NCI-H345 treated with DMSO at 0.1 percent for 48 hours (cell line): Measurements from ENCODE around the gene PAIP2.
A peak's percentile ranks its signal among the peaks of the same experiment; 100 is the strongest.

Experiments
- DNase-seq: peaks from one replicate; lab custom pipeline; 2025; ENCODE audit not compliant: unreplicated experiment; lab: John Stamatoyannopoulos, UW

The PAIP2 gene

DNA sequence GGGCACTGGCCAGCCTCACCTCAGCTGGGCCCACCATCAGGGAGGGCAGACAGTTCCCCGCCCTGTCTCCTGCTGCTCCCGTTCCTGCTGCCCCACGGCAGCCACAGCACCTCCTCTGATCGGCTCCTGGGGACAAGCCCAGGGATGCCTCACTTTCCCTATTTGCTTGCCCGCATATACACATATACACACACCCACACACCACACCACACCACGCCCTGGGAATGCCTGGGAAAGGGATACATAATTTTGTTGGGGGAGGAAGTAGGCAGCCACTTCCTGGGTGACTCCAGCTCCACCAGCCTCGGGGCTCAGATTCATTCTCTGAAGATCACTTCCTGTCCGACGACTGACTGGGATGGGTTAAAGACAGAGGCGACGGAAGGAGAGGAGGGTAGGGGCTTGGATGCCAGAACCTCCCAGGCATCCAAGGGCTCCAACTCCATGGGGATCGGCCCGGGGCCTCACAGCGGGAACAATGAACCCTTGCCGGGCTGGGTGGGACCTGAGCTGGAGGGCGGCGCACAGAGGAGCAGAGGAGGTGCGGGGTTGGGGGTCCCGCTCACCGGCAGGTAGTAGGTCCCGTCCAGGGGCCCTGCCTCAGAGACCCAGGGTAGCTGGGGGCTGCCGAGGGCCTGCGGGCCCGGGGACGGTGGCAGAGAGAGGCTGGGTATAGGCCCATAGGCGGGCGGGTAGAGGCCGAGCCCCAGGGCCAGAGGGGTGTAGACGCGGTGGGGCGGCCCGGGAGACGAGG lies 50.1 kb downstream of the PAIP2 start:
- no peak for DNase-seq

- DNase-seq, result no peak
Measured at GRCh38 chr5:139392324-139392677, 50.6 kb downstream of the PAIP2 start.

DNA sequence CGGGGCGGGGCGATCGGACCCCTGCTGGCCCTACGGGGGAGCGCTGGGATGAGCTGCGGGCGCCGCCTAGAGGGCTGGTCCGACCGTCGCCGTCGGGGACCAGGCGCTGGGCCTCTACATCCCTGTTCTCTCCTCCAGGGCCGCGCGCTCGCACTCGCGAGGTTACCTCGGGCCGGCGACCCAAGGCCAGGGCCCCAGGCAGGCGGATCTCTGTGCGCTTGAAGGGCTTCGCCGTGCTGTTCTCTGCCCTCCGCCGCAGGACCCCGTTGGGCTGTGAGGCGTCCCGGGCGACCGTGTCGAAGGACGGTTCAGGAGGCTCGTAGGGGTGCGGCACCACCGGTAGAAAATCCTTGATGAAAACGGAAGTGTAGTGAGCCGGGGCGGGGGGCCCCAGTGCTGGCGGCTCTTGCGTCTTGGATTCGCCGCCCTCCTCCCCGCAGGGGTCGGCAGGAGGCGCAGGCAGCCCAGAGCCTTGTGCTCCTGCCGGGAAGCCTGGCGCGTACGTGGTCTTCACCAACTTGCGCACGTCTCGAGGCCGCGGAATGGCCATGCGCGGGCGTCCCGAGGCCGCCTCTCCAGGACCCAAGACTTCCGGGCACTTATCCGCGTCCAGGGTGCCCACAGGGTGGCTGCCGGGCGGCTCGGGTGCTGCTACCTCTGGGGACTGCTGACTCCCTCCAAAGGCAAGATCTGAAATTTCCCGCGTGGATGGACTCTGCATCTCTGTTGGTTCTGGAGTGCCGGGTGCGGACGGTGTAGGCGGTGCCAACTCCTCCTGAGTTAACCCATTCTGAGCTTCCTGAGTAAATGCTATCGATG lies 51.2 kb downstream of the PAIP2 start:
- DNase-seq, result peak; percentile 31

GRCh38 chr5:139393497-139394122 lies 52.0 kb downstream of the PAIP2 start:
- no peak for DNase-seq

DNA sequence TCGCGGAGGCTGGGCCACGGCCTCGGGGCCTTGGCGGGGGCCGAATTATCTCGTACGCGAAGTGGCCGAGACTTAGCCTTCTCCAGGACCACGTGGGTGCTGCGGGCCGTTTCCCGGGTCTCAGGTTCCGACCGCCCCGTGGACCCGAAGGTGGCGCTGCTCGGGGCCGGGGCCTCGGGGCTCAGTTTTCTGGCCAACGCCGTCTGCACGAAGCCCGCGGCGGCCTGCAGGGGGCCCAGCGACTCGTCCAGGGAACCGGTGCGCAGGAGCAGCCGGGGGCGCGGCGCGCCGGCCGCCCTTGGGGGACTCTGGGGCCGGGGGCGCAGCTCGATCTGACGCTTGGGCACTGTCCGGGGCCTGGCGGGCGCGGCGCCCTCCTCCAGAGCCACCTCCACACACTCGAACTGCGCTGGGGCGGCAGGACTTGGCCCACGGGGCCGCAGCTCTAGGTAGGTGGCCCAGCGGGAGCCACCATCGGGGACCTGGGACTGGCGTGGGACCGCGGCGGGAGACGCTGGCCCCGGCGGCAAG lies 52.5 kb downstream of the PAIP2 start:
- DNase-seq, result no peak

DNA sequence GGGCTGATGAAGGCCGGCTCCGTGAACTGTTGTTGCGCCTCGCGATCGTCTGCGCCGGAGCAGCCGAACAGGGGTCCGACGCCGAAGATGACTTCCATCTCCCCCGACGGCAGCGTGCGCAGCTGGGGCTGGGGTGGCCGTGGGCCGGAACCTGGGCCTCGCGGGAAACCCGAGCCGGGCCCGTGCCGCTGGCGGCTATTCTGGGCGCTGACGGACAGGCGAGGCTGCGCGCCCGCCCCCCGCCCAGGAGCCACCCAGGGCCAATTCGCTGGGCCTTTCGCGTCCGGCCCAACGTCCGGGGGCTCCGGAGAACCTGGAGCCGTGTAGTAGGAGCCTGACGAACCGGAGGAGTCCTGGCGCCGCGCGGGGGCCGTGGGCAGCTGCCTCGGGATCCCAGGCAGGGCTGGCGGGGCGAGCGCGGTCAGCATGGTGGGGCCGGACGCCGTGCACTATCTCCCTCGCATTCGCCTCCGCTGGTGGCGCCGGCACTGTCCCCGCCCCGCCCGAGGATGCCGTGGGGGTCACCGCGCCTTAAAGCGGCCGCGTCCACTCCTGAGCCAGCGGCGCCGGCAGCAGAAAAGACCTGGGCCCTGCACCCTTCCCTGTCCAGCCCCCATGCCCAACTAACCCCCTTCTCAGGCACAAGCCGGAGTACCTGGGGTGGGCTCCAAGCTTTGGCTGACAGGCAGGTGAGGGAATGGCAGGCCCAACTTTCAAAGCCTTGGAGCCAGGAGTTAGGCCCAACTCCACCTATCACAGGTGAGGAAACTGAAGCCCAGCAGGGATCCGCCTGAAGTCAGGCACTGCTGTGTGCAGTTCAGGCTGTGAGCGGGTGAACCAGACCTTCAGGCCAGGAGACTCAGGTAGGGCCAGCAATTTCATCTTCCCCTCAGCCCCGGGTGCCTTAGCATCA lies 53.3 kb downstream of the PAIP2 start, which contains the start of gene PROB1:
Gene PROB1, minus strand, starts transcription at position 451 of the 913 bp plus-strand sequence. Its CDS starts 23 bp downstream, at position 428.
- DNase-seq, result no peak

DNA sequence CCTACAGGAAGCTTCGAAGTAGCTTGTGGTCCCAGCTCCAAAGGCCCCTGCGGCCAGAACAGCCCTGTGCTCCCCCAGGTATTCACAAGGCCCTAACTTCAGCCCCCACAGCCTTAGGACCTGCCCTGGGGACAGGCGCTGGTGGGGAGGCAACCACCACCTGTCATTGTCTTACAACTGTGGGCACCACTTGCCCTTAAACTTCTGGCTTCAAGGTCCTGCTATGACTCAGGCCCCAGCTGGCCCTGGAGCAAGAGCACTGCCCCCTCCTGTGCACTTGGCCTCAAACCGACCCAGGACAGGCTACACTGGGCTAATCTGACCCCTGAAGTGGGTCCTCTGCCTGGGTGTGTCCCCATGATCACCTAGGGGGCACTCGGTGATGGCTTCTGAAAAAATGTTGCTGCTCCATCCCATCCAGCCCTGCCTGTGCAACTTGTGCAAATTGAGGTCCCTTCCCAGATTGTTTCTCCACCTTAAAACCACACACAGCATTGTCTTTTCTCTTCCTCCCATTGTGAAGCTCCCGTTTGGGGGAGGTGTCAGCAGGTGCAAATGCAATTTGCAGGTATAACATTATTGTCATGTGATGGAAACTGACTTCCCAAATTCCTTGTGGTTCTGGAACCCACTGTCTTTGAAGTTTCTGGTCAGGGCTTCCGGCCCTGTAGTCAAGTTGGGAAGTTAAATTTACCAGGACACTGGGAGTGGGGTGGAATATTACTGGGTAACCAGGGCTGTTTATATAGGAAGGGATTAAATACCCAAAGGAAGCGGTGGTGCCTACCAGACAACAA lies 54.4 kb downstream of the PAIP2 start:
- DNase-seq, result no peak

GRCh38 chr5:139396691-139397090 lies 55.0 kb downstream of the PAIP2 start:
- DNase-seq, result no peak

DNA sequence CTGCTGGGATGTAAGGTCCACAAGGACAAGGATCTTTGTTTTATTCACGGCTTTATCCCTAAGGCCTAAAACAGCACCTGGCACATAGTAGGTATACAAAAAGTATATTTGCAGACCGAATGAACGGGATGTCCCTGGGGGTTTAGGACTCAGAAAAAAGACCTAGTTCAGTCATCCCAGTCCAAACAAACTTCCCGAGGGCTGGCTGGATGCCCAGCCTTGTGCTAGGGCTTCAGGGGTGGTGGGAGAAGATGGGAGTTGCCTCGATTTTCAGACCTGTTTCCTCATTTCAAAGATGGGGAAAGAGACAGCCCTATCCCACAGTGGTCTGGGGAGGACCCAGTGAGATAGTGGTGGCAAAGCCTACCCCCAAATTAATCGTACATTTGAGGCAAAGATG lies 56.3 kb downstream of the PAIP2 start:
- no peak for DNase-seq

DNA sequence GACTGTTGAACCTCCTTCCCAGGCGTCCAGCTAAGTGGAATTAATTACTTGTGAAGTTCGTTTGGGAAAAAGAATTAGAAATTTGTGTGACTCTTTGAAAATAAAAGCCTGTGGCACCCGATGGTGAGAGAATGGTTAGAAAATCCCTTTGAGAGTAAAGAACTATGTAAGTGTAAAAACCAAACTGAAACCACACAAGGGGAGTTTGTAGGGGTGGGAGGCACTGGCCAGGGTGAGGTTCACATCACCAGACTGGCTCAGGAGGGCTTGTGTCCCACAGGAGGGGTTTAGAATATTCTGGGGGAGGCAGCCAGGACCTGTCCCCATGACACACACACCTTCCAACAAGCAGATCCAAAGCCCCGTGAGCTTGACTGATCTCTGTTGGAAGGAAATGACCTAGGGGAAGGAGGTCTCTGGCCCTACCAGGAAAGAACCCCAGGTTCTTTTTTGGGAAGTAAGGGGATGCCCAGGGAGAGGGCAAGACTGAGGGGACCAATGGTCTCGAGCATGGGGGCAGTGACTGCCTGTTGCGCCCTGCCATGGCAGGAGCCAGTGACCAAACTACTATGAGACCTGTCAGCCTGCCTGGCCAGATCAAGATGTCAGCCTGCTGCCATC lies 58.0 kb downstream of the PAIP2 start:
- no peak for DNase-seq

GRCh38 chr5:139401546-139401945 lies 59.9 kb downstream of the PAIP2 start:
- DNase-seq, result no peak

DNA sequence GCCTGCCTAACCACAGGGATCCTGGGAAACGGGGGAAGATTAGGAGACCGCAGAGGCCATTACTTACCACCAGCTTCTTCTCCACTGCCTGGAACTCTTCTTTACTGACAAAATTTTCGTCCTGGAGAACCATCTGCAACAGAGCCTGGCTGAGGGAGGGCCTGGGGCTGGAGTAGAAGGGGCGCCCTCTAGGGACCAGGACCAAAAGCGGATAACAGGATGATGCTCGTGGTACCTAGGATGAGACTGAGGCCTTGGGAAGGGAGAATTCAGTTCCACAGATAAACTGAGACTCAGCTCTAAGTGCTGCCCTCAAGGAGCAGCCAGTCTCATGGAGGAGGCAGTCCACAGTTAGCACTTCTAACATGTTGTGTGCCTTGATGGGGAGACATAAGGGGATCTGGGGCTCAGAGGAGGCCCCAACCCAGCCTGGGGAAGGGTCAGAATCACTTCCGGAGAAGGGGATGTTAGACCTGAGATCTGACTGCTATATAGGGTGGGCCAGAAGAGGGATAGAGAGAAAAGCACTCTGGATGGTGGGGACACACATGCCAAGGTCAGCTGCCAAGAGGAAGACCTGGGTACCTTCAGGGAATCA lies 61.0 kb downstream of the PAIP2 start:
- no peak for DNase-seq

- no peak for DNase-seq
Measured at GRCh38 chr5:139403418-139403786, 61.7 kb downstream of the PAIP2 start.

DNA sequence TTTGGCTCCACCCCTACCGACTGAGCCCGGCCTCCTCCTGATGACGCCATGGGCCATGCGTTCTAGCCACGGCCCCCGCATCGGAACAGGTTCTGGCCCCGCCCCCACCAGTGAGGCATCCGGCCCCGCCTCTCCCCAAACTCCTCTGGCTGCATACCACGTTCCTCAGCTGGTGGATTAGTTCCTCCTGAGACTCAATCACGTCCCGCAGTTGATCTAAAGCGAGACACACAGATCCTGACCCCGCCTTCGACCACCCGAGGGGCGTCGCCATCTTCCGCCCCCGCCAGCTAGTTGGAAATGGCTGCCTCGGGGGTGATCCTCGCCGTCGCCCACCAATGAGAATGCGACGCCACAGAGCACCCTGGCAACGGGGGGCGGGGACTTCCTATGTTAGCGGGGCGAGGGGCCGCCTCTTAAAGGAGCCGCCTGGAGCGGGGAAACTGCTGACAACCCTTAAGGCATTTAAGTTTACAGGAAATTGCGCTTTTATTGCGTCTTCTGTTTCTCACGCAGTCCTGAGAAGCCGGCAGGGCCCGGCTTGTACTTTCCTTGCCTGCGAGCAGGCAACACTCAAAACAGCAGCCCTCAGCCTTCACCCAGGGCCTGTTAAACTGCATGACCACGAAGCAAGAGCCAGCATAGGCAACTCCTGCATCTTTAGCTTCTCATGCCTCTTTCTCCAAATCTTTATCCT lies 62.3 kb downstream of the PAIP2 start, which contains the start of gene SPATA24:
Gene SPATA24, minus strand, starts transcription at position 303 of the 697 bp plus-strand sequence. Its CDS starts 29 bp downstream, at position 274.
- DNase-seq, result peak; percentile 97

DNA sequence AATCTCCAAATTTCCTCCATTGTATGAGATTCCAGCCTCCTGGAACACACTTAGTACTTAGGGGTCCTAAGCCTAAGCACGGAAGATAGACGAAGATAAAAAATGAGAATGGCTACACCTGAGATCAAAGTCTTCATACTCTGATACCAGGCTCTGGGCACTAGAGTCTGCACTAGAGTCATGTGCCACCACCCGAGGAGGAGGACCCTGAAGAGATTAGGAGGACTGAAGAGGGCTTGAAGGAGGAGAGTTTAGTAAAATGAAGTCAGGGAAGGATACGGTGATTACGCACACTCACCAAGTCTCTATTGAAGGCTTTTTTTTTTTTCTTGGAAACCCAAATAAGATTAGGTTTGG lies 62.8 kb downstream of the PAIP2 start:
- DNase-seq, result no peak

- no peak for DNase-seq
Measured at GRCh38 chr5:139406963-139407362, 65.3 kb downstream of the PAIP2 start.

DNA sequence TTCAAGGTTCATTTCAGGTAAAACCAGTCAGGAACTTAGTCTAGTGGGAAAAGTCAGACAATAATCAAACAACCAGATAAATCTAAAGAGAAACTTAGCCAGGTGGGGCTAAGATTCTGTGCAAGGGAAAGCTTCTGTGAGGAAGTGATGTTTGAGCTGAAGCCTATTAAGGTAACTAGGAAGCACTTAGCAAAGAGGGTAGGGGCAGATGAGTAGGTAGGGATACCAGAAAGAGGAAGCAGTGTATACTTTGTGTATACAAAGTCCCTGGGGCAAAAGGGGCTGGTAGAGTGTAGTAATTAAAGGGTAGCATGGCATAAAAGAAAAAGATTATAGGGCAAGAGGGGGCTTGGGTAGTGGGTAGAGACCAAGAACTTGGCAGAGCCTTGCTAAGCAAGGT lies 65.9 kb downstream of the PAIP2 start:
- no peak for DNase-seq

DNA sequence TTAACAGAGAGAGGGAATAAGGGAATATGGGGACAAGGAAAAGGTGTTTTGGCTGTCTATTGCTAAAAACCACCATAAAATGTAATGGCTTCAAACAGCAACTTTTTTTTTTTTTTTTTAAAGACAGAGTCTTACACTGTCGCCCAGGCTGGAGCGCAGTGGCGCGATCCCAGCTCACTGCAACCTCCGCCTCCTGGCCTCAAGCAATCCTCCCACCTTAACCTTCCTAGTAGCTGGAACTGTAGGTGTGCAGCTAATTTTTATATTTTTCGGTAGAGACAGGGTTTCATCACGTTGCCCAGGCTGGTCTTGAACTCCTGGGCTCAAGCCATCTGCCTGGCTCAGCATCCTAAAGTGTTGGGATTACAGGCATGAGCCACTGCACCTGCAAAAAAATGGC lies 66.5 kb downstream of the PAIP2 start:
- DNase-seq, result no peak
